Psoas muscle (tissue), 8 donors: Measurements from ENCODE around the gene STRIP1. TPM values are rescaled to one million over a fixed set of nuclear protein-coding genes. Genes with fewer than 3 reads are reported as not detected.
A peak's percentile ranks its signal among the peaks of the same experiment; 100 is the strongest.

Source experiments
- ATAC-seq, 4 donors: fragments of 200-7000 bp; cut with Tn5 transposase; one replicate each; pipeline ENCODE4 v1.9.1; 2020; ENCODE audit warnings: moderate library complexity in 3 of 4, mild to moderate bottlenecking in 2 of 4
- DNase-seq, 2 donors: peaks; one replicate each; pipeline ENCODE4 v3.0.0-alpha.2; 2020
- H3K27ac ChIP-seq: fragments of 200-600 bp; one replicate; pipeline ENCODE4 v1.8.0; 2022
- H3K27me3 ChIP-seq, 3 donors: fragments of 200-600 bp in 1 of 3; one replicate each; pipeline versions ENCODE4 v1.6.1 to v1.8.0; 2013 to 2022; ENCODE audit warnings: low read length in 2 of 3, mild to moderate bottlenecking in 2 of 3, moderate library complexity in 1 of 3; ENCODE audit not compliant: insufficient read depth in 3 of 3
- H3K36me3 ChIP-seq, 2 donors: fragments of 200-600 bp in 1 of 2; one replicate each; pipeline versions ENCODE4 v1.6.1 to v1.8.0; 2013 to 2022; ENCODE audit warnings: low read depth in 1 of 2, mild to moderate bottlenecking in 1 of 2, moderate library complexity in 1 of 2; ENCODE audit not compliant: insufficient read depth in 1 of 2
- H3K4me1 ChIP-seq: fragments of 200-600 bp; one replicate; pipeline ENCODE4 v1.8.0; 2022
- H3K4me3 ChIP-seq: fragments of 200-600 bp; one replicate; pipeline ENCODE4 v1.8.0; 2022; ENCODE audit warnings: mild to moderate bottlenecking
- H3K9me3 ChIP-seq: fragments of 200-600 bp; one replicate; pipeline ENCODE4 v1.8.0; 2022
- WGBS, 3 donors: extraction: QIAGEN DNeasy Blood & Tissue Kit; methylation state at CpG; one replicate each; pipeline versions ENCODE4 v1.1.6 to v1.1.7; 2013; 5-methylcytosine and 5-hydroxymethylcytosine counted together
- intact Hi-C, 2 donors: fragments of 100-400 bp; cut with DNase I; formaldehyde crosslinking; loops; one replicate each; pipeline versions ENCODE4 v1.11.0 to v1.14.2; 2022
- polyA plus RNA-seq, 3 donors: library from polyadenylated mRNA; stranded (reverse); fragments of 200-250 nt; gene quantifications; one replicate each; pipeline ENCODE4 v1.2.3, GENCODE V29; 2013
- total RNA-seq, 4 donors: library from RNA; stranded (reverse); fragmentation: NEBNext Ultra II Directional in 2 of 4; extraction: Animal tissue kit (Norgen Biotek cat#: 25700) in 2 of 4; gene quantifications; one replicate each; pipeline versions ENCODE4 v1.2.1 to v1.2.4, GENCODE V29; 2021 to 2023
- TF ChIP-seq, protein P1 (sequence below): fragments of 200-600 bp; IDR thresholded peaks from one replicate; pipeline ENCODE4 v1.8.0; 2022; ENCODE audit warnings: antibody characterized with exemption
- donor health status: healthy with polysubstance abuse.
- donor health status: DM: no; HTN: no; CAD: no; lungs with moderate emphysema.
- donor health status: Bipolar disorder and iron deficiency.
- donor health status: healthy.
- donor health status: DM: yes; HTN: yes; CAD: no.
- donor health status: DM: no; HTN: no; CAD: no.
- donor health status: DM: no; HTN: no; CAD: no.
- donor health status: DM: yes; HTN: yes; CAD: no.

Gene STRIP1
- total and polyA plus RNA-seq, 7 donors: 12.1 to 23.1 (median 16.4) TPM

DNA sequence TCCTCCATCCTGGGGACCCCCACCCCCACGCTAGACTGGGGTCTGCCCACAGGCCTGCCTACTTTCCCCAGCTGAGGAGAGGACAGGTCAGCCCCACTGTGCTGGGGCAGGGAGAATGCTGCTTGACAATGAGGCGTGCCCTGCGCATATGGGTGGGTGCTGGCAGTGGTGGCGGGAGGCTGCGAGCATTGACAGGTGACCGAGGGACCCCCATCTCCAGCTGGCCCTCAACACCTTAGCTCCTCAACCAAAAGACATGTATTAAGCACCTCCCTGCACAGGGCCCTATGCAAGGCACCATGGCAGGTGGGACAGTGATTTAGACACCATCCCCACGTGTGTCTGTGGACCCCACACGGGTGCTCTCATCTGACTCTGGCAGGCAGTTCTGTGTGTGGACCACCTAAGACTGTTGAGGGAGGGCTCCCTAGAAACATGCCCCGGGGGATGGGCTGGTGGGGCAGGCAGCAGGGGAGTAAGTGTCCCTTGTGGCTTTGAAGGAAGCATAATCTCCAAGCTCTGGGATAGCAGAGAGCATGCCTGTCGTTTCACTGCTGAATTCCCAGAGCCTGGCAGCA lies 54.4 kb downstream of the STRIP1 start:
- intact Hi-C loops: no loop called here
- TF ChIP-seq, protein P1, sequence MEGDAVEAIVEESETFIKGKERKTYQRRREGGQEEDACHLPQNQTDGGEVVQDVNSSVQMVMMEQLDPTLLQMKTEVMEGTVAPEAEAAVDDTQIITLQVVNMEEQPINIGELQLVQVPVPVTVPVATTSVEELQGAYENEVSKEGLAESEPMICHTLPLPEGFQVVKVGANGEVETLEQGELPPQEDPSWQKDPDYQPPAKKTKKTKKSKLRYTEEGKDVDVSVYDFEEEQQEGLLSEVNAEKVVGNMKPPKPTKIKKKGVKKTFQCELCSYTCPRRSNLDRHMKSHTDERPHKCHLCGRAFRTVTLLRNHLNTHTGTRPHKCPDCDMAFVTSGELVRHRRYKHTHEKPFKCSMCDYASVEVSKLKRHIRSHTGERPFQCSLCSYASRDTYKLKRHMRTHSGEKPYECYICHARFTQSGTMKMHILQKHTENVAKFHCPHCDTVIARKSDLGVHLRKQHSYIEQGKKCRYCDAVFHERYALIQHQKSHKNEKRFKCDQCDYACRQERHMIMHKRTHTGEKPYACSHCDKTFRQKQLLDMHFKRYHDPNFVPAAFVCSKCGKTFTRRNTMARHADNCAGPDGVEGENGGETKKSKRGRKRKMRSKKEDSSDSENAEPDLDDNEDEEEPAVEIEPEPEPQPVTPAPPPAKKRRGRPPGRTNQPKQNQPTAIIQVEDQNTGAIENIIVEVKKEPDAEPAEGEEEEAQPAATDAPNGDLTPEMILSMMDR: no peak
- H3K9me3 ChIP-seq: no peaks in the 10 kb centered on the region
- DNase-seq (peak in 1 of 2 donors; percentile 43), ATAC-seq (no peak)
- no peaks in the 10 kb centered on the region for H3K36me3 ChIP-seq
- peaks cover 5% of the 10 kb centered on the region for H3K4me1 ChIP-seq
- H3K27ac ChIP-seq: no peak overlapping the region
- no peak overlapping the region for H3K4me3 ChIP-seq
- peaks cover 0 to 39% (median 10%) of the 10 kb centered on the region in 3 donors for H3K27me3 ChIP-seq
- WGBS, 3 donors: 79 to 83% (median 80%) methylated on average over 10 of the region's 10 CpGs

DNA sequence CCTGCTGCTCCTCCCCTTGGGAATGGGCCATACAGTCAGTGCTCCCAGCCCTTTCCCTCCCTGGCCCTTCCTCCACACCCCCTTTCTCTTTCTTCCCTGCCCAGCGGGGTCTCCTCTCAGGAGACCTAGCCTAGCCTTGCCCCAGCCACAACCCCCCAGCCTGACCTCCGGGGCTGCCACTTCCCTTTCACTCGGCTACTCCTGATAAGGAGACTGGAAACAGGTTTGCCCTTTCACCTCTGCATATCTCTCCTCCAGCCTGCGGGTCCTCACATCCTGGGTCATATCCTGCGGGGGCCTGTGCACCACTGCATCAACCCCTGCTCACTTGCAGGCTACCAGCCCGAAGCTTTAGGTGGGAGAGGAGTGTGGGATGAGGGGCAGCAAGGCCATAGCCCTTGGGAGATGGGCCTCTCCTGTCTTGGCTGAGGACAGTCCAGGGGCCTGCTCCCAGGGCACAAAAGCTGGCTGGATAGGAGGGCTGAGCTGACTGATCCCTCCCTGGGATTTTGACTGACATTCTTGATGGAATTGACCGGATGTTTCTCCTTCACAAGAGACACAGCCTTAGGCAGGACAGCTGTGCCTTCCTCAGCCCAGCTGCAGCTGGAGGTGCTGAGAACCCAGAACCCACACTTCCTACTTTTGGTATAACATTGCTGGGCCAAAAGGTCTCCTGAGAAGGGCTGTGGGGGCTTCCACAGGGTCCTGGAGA lies 55.3 kb downstream of the STRIP1 start:
- 60 to 67% (median 63%) methylated on average over 7 of the region's 7 CpGs for WGBS, 3 donors
- intact Hi-C loops: no loop called here
- no peak overlapping the region for H3K4me3 ChIP-seq
- H3K9me3 ChIP-seq: no peaks in the 10 kb centered on the region
- peaks cover 0 to 30% (median 3%) of the 10 kb centered on the region in 3 donors for H3K27me3 ChIP-seq
- peak in 1 of 2 donors; percentile 26 for DNase-seq
- TF ChIP-seq, protein P1: no peak
- H3K27ac ChIP-seq: no peak overlapping the region
- no peak for ATAC-seq
- no peaks in the 10 kb centered on the region for H3K4me1 ChIP-seq
- no peaks in the 10 kb centered on the region for H3K36me3 ChIP-seq

DNA sequence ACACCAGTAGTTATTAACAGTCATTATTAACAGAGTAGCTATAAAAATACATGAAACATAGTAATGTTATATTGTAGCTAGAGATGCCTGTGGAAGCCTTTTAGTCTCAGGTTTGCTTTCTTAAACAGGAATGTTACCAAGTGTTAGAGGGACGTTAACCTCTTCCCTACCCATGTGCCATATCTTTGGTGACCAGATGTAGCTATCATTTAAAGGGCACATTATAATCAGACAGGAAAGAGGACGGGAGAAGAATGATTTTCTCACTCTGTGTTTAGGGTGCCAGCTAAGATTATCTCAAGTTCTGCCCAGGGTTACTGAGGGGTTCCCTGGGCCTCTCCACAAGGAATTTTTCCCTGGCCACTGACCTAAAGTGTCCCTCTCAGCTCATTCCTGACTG lies 57.0 kb downstream of the STRIP1 start:
- no peaks in the 10 kb centered on the region for H3K9me3 ChIP-seq
- TF ChIP-seq, protein P1: no peak
- H3K4me1 ChIP-seq: no peaks in the 10 kb centered on the region
- no peak overlapping the region for H3K27ac ChIP-seq
- intact Hi-C loops: no loop called here
- H3K36me3 ChIP-seq: no peaks in the 10 kb centered on the region
- WGBS, 3 donors: 56 to 67% (median 60%) methylated on average over 2 of the region's 2 CpGs
- H3K27me3 ChIP-seq: peaks cover 0 to 17% (median 1%) of the 10 kb centered on the region in 3 donors
- ATAC-seq (no peak), DNase-seq (no peak)
- no peak overlapping the region for H3K4me3 ChIP-seq

DNA sequence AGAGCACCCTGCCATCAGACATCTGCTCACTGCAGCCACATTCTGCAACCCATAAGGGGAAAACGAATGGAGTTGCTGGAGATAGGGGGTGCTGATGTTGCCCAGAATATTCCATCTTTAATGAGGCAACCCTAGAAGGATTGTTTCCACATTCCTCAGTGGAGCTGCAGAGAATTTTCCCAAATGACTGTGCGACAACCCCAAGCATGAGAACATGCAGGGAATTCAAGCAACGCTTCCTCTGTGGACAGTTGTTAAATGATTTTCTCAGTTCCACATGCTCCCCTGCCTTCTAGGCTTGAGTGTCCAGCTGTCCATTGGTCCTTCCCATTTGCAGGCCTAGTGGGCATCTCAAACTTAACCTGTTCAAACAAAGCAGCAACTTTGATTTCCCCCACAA lies 57.4 kb downstream of the STRIP1 start:
- no peaks in the 10 kb centered on the region for H3K36me3 ChIP-seq
- no peak overlapping the region for H3K27ac ChIP-seq
- WGBS, 3 donors: 45 to 58% (median 56%) methylated on average over 3 of the region's 3 CpGs
- no peak overlapping the region for H3K4me3 ChIP-seq
- no peaks in the 10 kb centered on the region for H3K9me3 ChIP-seq
- DNase-seq: peak in 1 of 2 donors; percentile 3
- intact Hi-C loops: no loop called here
- H3K27me3 ChIP-seq: peaks cover 0 to 12% (median 1%) of the 10 kb centered on the region in 3 donors
- ATAC-seq: no peak
- no peaks in the 10 kb centered on the region for H3K4me1 ChIP-seq
- TF ChIP-seq, protein P1: no peak
